SK-N-SH (cell line): ENCODE measurements around the gene IRGQ.

Source experiments
- CHD2 ChIP-seq: fragments of 150-350 bp; IDR thresholded peaks from 2 replicates; pipeline ENCODE4 v1.6.1; 2018; ENCODE audit warnings: low read length; ENCODE audit not compliant: partially characterized antibody
- ELF1 ChIP-seq: IDR thresholded peaks from 2 replicates; pipeline ENCODE4 v1.4.0; 2012
- RAD21 ChIP-seq: IDR thresholded peaks from 2 replicates; pipeline ENCODE4 v1.6.1; 2012; ENCODE audit warnings: mild to moderate bottlenecking, low read length
- RXRA ChIP-seq: IDR thresholded peaks from 2 replicates; pipeline ENCODE4 v1.4.0; 2012; ENCODE audit warnings: low read depth, mild to moderate bottlenecking, borderline replicate concordance
- SIN3A ChIP-seq: IDR thresholded peaks from 2 replicates; pipeline ENCODE4 v1.6.1; 2012; ENCODE audit warnings: low read depth, mild to moderate bottlenecking, low read length, moderate library complexity, borderline replicate concordance
- SMC3 ChIP-seq: IDR thresholded peaks from 2 replicates; pipeline ENCODE4 v1.6.1; 2012; ENCODE audit warnings: low read depth, low read length, improper control_type of control experiment
- TAF1 ChIP-seq: IDR thresholded peaks from 2 replicates; pipeline ENCODE4 v1.6.1; 2012; ENCODE audit warnings: low read depth, mild to moderate bottlenecking, low read length, moderate library complexity, borderline replicate concordance
- TF ChIP-seq, protein P1 (sequence below): fragments of 200-600 bp; sonication (generic); IDR thresholded peaks from 2 replicates; pipeline ENCODE4 v1.6.1; 2017; ENCODE audit warnings: antibody characterized with exemption, mild to moderate bottlenecking, moderate library complexity
- TF ChIP-seq, protein P2 (sequence below): IDR thresholded peaks from 2 replicates; pipeline ENCODE4 v1.4.0; 2012; ENCODE audit warnings: low read depth
- TF ChIP-seq, protein P3 (sequence below): IDR thresholded peaks from 2 replicates; pipeline ENCODE4 v1.4.0; 2012; ENCODE audit warnings: low read depth, borderline replicate concordance
- TF ChIP-seq, protein P4 (sequence below): IDR thresholded peaks from 2 replicates; pipeline ENCODE4 v1.6.1; 2012; ENCODE audit warnings: mild to moderate bottlenecking, low read depth, low read length, moderate library complexity
- TF ChIP-seq, protein P5 (sequence below): IDR thresholded peaks from 2 replicates; pipeline ENCODE4; 2012

DNA sequence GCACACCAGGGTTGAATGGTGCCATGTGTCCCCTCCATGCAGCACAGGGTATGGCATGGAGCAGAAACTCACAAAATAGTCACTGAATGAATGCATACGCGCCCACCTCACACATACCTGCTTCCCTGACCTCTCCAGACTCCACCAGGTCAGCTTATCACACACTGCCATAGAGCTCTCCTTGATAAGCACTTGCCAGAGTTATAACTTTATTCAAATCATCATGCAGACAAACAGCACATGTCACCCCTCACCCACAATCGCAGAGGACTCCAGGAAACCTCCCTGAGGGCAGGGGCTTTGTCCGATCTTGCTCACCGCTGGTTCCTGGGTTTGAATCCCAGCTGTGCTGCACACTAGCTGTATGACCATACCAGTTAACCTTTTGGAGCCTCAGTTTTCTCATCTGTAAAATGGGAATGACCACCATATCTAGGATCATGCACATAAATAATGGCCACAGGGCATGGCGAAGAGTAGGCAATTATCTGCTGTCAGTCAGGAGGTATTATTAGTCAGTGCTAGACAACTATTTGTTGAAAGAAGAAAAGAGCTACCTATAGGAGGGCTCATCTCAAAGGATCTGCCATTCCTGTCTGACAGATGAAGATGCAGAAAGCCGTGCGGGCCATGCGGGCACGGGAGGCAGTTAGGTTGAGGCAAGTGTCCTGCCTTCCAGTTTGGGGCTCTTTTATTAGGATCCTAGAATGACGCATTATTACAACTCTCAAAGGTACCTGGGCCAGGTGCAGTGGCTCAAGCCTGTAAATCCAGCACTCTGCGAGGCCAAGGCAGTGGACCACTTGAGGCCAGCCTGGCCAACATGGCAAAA lies 34.6 kb downstream of the IRGQ start:
- TF ChIP-seq CHD2 = no peak
- TF ChIP-seq, protein P1, sequence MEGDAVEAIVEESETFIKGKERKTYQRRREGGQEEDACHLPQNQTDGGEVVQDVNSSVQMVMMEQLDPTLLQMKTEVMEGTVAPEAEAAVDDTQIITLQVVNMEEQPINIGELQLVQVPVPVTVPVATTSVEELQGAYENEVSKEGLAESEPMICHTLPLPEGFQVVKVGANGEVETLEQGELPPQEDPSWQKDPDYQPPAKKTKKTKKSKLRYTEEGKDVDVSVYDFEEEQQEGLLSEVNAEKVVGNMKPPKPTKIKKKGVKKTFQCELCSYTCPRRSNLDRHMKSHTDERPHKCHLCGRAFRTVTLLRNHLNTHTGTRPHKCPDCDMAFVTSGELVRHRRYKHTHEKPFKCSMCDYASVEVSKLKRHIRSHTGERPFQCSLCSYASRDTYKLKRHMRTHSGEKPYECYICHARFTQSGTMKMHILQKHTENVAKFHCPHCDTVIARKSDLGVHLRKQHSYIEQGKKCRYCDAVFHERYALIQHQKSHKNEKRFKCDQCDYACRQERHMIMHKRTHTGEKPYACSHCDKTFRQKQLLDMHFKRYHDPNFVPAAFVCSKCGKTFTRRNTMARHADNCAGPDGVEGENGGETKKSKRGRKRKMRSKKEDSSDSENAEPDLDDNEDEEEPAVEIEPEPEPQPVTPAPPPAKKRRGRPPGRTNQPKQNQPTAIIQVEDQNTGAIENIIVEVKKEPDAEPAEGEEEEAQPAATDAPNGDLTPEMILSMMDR = no peak
- TF ChIP-seq, protein P2, sequence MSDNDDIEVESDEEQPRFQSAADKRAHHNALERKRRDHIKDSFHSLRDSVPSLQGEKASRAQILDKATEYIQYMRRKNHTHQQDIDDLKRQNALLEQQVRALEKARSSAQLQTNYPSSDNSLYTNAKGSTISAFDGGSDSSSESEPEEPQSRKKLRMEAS = no peak
- no peak for TF ChIP-seq TAF1
- no peak for TF ChIP-seq SMC3
- no peak for TF ChIP-seq SIN3A
- TF ChIP-seq RXRA = no peak
- TF ChIP-seq, protein P3, sequence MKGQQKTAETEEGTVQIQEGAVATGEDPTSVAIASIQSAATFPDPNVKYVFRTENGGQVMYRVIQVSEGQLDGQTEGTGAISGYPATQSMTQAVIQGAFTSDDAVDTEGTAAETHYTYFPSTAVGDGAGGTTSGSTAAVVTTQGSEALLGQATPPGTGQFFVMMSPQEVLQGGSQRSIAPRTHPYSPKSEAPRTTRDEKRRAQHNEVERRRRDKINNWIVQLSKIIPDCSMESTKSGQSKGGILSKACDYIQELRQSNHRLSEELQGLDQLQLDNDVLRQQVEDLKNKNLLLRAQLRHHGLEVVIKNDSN = no peak
- TF ChIP-seq, protein P4, sequence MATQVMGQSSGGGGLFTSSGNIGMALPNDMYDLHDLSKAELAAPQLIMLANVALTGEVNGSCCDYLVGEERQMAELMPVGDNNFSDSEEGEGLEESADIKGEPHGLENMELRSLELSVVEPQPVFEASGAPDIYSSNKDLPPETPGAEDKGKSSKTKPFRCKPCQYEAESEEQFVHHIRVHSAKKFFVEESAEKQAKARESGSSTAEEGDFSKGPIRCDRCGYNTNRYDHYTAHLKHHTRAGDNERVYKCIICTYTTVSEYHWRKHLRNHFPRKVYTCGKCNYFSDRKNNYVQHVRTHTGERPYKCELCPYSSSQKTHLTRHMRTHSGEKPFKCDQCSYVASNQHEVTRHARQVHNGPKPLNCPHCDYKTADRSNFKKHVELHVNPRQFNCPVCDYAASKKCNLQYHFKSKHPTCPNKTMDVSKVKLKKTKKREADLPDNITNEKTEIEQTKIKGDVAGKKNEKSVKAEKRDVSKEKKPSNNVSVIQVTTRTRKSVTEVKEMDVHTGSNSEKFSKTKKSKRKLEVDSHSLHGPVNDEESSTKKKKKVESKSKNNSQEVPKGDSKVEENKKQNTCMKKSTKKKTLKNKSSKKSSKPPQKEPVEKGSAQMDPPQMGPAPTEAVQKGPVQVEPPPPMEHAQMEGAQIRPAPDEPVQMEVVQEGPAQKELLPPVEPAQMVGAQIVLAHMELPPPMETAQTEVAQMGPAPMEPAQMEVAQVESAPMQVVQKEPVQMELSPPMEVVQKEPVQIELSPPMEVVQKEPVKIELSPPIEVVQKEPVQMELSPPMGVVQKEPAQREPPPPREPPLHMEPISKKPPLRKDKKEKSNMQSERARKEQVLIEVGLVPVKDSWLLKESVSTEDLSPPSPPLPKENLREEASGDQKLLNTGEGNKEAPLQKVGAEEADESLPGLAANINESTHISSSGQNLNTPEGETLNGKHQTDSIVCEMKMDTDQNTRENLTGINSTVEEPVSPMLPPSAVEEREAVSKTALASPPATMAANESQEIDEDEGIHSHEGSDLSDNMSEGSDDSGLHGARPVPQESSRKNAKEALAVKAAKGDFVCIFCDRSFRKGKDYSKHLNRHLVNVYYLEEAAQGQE = no peak
- TF ChIP-seq, protein P5, sequence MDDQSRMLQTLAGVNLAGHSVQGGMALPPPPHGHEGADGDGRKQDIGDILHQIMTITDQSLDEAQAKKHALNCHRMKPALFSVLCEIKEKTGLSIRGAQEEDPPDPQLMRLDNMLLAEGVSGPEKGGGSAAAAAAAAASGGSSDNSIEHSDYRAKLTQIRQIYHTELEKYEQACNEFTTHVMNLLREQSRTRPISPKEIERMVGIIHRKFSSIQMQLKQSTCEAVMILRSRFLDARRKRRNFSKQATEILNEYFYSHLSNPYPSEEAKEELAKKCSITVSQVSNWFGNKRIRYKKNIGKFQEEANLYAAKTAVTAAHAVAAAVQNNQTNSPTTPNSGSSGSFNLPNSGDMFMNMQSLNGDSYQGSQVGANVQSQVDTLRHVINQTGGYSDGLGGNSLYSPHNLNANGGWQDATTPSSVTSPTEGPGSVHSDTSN = no peak
- no peak for TF ChIP-seq ELF1
- no peak for TF ChIP-seq RAD21
